Measurements from ENCODE around the gene HCLS1. TPM values are rescaled to one million over a fixed set of nuclear protein-coding genes. Genes with fewer than 3 reads are reported as not detected.

Gene HCLS1, protein sequence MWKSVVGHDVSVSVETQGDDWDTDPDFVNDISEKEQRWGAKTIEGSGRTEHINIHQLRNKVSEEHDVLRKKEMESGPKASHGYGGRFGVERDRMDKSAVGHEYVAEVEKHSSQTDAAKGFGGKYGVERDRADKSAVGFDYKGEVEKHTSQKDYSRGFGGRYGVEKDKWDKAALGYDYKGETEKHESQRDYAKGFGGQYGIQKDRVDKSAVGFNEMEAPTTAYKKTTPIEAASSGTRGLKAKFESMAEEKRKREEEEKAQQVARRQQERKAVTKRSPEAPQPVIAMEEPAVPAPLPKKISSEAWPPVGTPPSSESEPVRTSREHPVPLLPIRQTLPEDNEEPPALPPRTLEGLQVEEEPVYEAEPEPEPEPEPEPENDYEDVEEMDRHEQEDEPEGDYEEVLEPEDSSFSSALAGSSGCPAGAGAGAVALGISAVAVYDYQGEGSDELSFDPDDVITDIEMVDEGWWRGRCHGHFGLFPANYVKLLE
- 100 to 1,000 TPM; 331 to 356 (median 336) TPM for total RNA-seq
- 309 TPM for total RNA-seq (2013)

DNA sequence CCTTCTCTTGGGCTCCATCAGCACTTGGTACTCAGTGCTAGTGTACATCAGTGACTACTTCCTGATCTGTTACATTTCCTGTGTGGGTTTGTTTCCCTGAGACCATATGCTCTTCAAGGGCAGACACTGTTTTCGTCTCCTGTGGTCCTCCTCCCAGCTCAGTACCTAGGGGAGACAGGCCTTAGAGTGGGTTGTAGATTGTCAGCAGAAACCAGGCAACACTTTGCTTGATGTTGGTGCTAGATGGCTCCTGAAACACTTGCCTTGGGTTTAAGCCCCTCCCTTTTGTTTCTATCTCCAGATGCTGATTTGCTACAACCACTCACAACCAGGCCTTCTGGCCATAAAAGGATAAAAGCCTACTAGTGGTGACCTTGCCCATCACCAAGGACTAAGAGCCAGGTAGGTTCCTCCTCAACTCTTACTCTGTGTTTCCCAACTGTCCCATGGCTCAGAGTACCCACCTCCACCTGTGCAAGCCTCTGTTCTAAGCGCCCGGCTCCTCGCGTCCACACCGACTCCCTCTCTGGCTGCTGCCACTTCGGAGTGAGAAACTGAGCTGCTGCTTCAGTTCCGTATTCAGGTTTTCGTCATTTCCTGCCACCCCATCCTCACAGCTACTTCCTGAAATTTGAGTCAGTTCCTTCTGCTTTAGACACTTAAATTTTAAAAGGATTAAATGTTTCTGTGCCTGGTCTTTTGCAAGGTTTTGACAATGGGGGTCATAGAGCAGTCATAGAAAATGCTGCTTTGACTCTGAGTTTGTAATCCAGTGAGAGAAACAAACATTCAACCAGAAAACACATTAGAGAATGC, at the start of gene HCLS1:
TSS of gene HCLS1 (minus strand) at position 548 of the 816 bp plus-strand sequence. CDS start 2,556 bp downstream, outside the sequence.
- Histone ChIP-seq H3K27ac (ENCODE audit: low read length) (peak within 1 kb of the TSS; percentile 94), H3K9me3 (ENCODE audit: control insufficient read depth, insufficient read depth, low read length) (no peaks in the 10 kb centered on the region), H3K36me3 (ENCODE audit: control insufficient read depth, insufficient read depth, low read length) (peaks cover 46% of the 10 kb centered on the region), H3K27me3 (ENCODE audit: control insufficient read depth, insufficient read depth, low read length) (no peaks in the 10 kb centered on the region), H3K4me1 (ENCODE audit: control insufficient read depth, insufficient read depth, low read length) (peaks cover 40% of the 10 kb centered on the region), H3K4me3 (ENCODE audit: low read length) (peak within 1 kb of the TSS; percentile 77)
- WGBS (ENCODE audit: insufficient coverage): under 1% methylated on average over 9 of the region's 9 CpGs
- H3K36me3 Mint-ChIP-seq: peaks cover 27% of the 10 kb centered on the region
- no peaks in the 10 kb centered on the region for H3K27me3 Mint-ChIP-seq (ENCODE audit: low read depth in 2 of 2)
- ATAC-seq: peak; percentile 85 to 90 (median 85)
- H3K4me3 Mint-ChIP-seq: peak within 1 kb of the TSS; percentile 96
- TF ChIP-seq, protein P1, sequence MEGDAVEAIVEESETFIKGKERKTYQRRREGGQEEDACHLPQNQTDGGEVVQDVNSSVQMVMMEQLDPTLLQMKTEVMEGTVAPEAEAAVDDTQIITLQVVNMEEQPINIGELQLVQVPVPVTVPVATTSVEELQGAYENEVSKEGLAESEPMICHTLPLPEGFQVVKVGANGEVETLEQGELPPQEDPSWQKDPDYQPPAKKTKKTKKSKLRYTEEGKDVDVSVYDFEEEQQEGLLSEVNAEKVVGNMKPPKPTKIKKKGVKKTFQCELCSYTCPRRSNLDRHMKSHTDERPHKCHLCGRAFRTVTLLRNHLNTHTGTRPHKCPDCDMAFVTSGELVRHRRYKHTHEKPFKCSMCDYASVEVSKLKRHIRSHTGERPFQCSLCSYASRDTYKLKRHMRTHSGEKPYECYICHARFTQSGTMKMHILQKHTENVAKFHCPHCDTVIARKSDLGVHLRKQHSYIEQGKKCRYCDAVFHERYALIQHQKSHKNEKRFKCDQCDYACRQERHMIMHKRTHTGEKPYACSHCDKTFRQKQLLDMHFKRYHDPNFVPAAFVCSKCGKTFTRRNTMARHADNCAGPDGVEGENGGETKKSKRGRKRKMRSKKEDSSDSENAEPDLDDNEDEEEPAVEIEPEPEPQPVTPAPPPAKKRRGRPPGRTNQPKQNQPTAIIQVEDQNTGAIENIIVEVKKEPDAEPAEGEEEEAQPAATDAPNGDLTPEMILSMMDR (IDR thresholded peaks at IDR 0.05): no peak
- peak; percentile 68 to 88 for DNase-seq
- H3K9me3 Mint-ChIP-seq: no peaks in the 10 kb centered on the region
- H3K4me1 Mint-ChIP-seq: peaks cover 56% of the 10 kb centered on the region in 2 donors
- intact Hi-C loops (cut with micrococcal nuclease): loop anchor here (1.0 kb wide), 2 partner anchors 89 to 114 kb away; partner anchors contain the start of gene GOLGB1
- H3K27ac Mint-ChIP-seq: peak within 1 kb of the TSS; percentile 97 to 99

DNA sequence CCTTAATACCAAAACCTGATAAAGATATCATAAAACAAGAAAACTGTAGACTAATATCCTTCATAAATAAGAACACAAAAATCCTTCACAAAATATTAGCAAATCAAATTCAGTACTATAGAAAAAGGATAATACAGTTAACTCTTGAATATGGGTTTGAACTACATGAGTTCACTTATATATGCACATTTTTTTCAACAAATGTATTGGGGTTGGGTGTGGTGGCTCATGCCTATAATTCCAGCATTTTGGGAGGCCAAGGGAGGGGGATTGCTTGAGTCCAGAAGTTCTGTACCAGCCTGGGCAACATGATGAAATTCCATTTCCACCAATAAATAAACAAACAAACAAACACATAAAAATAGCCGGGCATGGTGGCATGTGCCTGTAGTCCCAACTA, 49.6 kb upstream of the HCLS1 start:
- intact Hi-C loops (cut with micrococcal nuclease): no loop called here
- Mint-ChIP-seq H3K4me3 (no peak overlapping the region), H3K27me3 (ENCODE audit: low read depth in 2 of 2) (no peaks in the 10 kb centered on the region), H3K4me1 (peaks cover 4 to 5% of the 10 kb centered on the region in 2 donors), H3K36me3 (no peaks in the 10 kb centered on the region), H3K27ac (no peak overlapping the region), H3K9me3 (no peaks in the 10 kb centered on the region)
- no peak for DNase-seq
- no peak overlapping the region for H3K4me3 ChIP-seq (ENCODE audit: low read length)
- no peak for ATAC-seq
- H3K27me3 ChIP-seq (ENCODE audit: control insufficient read depth, insufficient read depth, low read length): no peaks in the 10 kb centered on the region
- H3K27ac ChIP-seq (ENCODE audit: low read length): no peak overlapping the region
- TF ChIP-seq, protein P1 (IDR thresholded peaks at IDR 0.05): no peak
- H3K9me3 ChIP-seq (ENCODE audit: control insufficient read depth, insufficient read depth, low read length): no peaks in the 10 kb centered on the region
- H3K4me1 ChIP-seq (ENCODE audit: control insufficient read depth, insufficient read depth, low read length): no peaks in the 10 kb centered on the region
- 93% methylated on average over 1 of the region's 1 CpG for WGBS (ENCODE audit: insufficient coverage)
- peaks cover 26% of the 10 kb centered on the region for H3K36me3 ChIP-seq (ENCODE audit: control insufficient read depth, insufficient read depth, low read length)

DNA sequence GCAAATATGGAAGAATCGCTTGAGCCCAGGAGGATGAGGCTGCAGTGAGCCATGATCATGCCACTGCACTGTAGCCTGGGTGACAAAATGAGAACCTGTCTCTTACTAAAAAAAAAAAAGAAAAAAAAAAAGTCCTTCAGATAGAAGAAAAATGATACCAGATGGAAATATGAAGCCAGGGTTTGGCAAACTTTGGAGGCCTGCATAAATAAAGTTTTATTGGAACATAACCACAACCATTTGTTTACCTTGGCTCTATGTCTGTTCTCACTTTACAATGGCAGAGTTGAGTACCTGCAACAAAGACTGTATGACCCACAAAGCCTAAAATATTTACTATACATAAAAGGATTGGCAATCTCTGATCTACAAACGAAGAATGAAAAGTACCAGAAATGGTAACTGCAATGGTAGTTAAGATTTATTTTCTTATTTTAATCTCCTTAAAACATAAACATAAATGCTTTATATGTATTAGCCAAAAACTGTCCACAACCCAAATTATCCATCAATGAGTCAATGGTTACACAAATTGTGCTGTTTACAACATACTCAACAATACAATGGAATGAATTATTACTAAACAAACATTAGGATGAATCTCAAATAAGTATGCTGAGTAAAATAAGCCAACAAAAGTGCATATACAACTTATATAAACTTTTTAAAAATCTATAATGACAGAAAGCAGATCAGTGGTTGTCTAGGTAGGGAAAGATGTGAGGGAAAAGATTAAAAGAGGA, 47.0 kb upstream of the HCLS1 start:
- H3K4me3 Mint-ChIP-seq: no peak overlapping the region
- Histone ChIP-seq H3K27me3 (ENCODE audit: control insufficient read depth, insufficient read depth, low read length) (no peaks in the 10 kb centered on the region), H3K4me3 (ENCODE audit: low read length) (no peak overlapping the region), H3K27ac (ENCODE audit: low read length) (no peak overlapping the region), H3K9me3 (ENCODE audit: control insufficient read depth, insufficient read depth, low read length) (no peaks in the 10 kb centered on the region), H3K36me3 (ENCODE audit: control insufficient read depth, insufficient read depth, low read length) (peaks cover 7% of the 10 kb centered on the region), H3K4me1 (ENCODE audit: control insufficient read depth, insufficient read depth, low read length) (no peaks in the 10 kb centered on the region)
- no peak overlapping the region for H3K27ac Mint-ChIP-seq
- peaks cover 4 to 5% of the 10 kb centered on the region in 2 donors for H3K4me1 Mint-ChIP-seq
- 100% methylated on average over 1 of the region's 2 CpGs for WGBS (ENCODE audit: insufficient coverage)
- ATAC-seq (no peak), DNase-seq (no peak)
- H3K9me3 Mint-ChIP-seq: no peaks in the 10 kb centered on the region
- TF ChIP-seq, protein P1 (IDR thresholded peaks at IDR 0.05): no peak
- H3K36me3 Mint-ChIP-seq: peaks cover 8% of the 10 kb centered on the region
- H3K27me3 Mint-ChIP-seq (ENCODE audit: low read depth in 2 of 2): no peaks in the 10 kb centered on the region
- intact Hi-C loops (cut with micrococcal nuclease): no loop called here
